A673 (cell line): ENCODE results near the gene RCBTB2. TPM values are rescaled to one million over a fixed set of nuclear protein-coding genes. Genes with fewer than 3 reads are reported as not detected.

Experiments
- BruUV-seq: library from RNA; stranded (reverse); fragments of 400-500 nt; replicated peaks from 2 replicates; lab custom pipeline; 2021; lab: Mats Ljungman, UMichigan
- CTCF ChIA-PET: fragments of 300-600 bp; sonication (Branson Sonifier 250); formaldehyde crosslinking; loops from one replicate; lab custom pipeline; 2022; ENCODE audit warnings: antibody characterized with exemption; lab: Charles Lee
- POLR2A ChIA-PET: fragments of 300-600 bp; sonication (Branson Sonifier 250); formaldehyde crosslinking; loops from one replicate; lab custom pipeline; 2022; ENCODE audit warnings: antibody characterized with exemption; ENCODE audit not compliant: low non-redundant PET; lab: Charles Lee
- DNase-seq: peaks from one replicate; pipeline ENCODE4 v3.0.0-alpha.2; 2015; ENCODE audit warnings: low spot score
- H3K27ac ChIP-seq: fragments of 200-600 bp; sonication (generic); 2 replicates; pipeline ENCODE4 v1.5.1; 2016; ENCODE audit warnings: mixed run types, low read depth, mild to moderate bottlenecking, mixed read lengths, antibody characterized with exemption, low read length; ENCODE audit not compliant: poor library complexity, severe bottlenecking
- H3K27me3 ChIP-seq: fragments of 200-600 bp; sonication (generic); replicated peaks from 2 replicates; pipeline ENCODE4 v1.6.1; 2017; ENCODE audit warnings: mixed run types, low read depth, mild to moderate bottlenecking, mixed read lengths, antibody characterized with exemption, low read length; ENCODE audit not compliant: insufficient read depth, poor library complexity
- H3K36me3 ChIP-seq: fragments of 200-600 bp; sonication (generic); 2 replicates; pipeline ENCODE4 v1.6.1; 2016; ENCODE audit warnings: mixed run types, mild to moderate bottlenecking, mixed read lengths, antibody characterized with exemption, low read length; ENCODE audit not compliant: insufficient read depth, poor library complexity, severe bottlenecking
- H3K4me1 ChIP-seq: fragments of 200-600 bp; sonication (generic); 2 replicates; pipeline ENCODE4 v1.6.1; 2017; ENCODE audit warnings: mixed run types, mild to moderate bottlenecking, mixed read lengths, antibody characterized with exemption, low read length; ENCODE audit not compliant: insufficient read depth, poor library complexity, severe bottlenecking
- H3K4me3 ChIP-seq: fragments of 200-600 bp; sonication (generic); 2 replicates; pipeline ENCODE4 v1.5.1; 2016; ENCODE audit warnings: low read depth, mixed run types, mild to moderate bottlenecking, mixed read lengths, low read length; ENCODE audit not compliant: poor library complexity, severe bottlenecking
- H3K9me3 ChIP-seq: fragments of 200-600 bp; sonication (generic); 2 replicates; pipeline ENCODE4 v1.6.1; 2016; ENCODE audit warnings: mixed run types, low read depth, mild to moderate bottlenecking, mixed read lengths, antibody characterized with exemption, low read length; ENCODE audit not compliant: poor library complexity, severe bottlenecking
- CTCF ChIP-seq: fragments of 300-800, 200-600 bp; sonication (generic); conservative IDR thresholded peaks from 2 replicates; pipeline ENCODE4 v1.5.1; 2017; ENCODE audit warnings: low read depth, mild to moderate bottlenecking, antibody characterized with exemption, low read length, moderate library complexity, mixed read lengths
- EZH2 ChIP-seq: fragments of 200-600 bp; sonication (generic); IDR thresholded peaks from 2 replicates; pipeline ENCODE4 v1.6.1; 2017; ENCODE audit warnings: borderline replicate concordance, low read depth, mild to moderate bottlenecking, mixed read lengths, antibody characterized with exemption, low read length; ENCODE audit not compliant: poor library complexity, severe bottlenecking
- intact Hi-C: fragments of 100-400 bp; cut with micrococcal nuclease; formaldehyde crosslinking; loops from one replicate; pipeline ENCODE4 v1.10.0; 2022; ENCODE audit not compliant: unreplicated experiment
- total RNA-seq: library from RNA; stranded (reverse); gene quantifications from 2 replicates; pipeline ENCODE4 v1.2.3, GENCODE V29; 2021

RCBTB2 gene
- total RNA-seq, 1 experiment from 2014 or later: 6.3 TPM

- no peak overlapping the region for H3K4me3 ChIP-seq
- H3K36me3 ChIP-seq: no peaks in the 10 kb centered on the region
- intact Hi-C loops: no loop called here
- no TSS peak for BruUV-seq
- TF ChIP-seq EZH2 (no peak), CTCF (no peak)
- no peak overlapping the region for H3K27ac ChIP-seq
- POLR2A ChIA-PET: interaction anchor here (0.7 kb wide), 1 partner anchor 348 kb away, joined by 3 read pairs; no protein-coding TSS in a partner anchor
- CTCF ChIA-PET: no interaction called here
- H3K9me3 ChIP-seq: peaks cover 5% of the 10 kb centered on the region
- DNase-seq: no peak
- H3K27me3 ChIP-seq: no peaks in the 10 kb centered on the region
- no peaks in the 10 kb centered on the region for H3K4me1 ChIP-seq
These were observed 83.2 kb downstream of the RCBTB2 start for GRCh38 chr13:48449656-48450055.

GRCh38 chr13:48448959-48449614 lies 83.8 kb downstream of the RCBTB2 start:
- Histone ChIP-seq H3K27me3 (no peaks in the 10 kb centered on the region), H3K4me1 (no peaks in the 10 kb centered on the region), H3K36me3 (no peaks in the 10 kb centered on the region), H3K9me3 (peaks cover 5% of the 10 kb centered on the region), H3K27ac (no peak overlapping the region), H3K4me3 (no peak overlapping the region)
- POLR2A ChIA-PET: interaction anchor here (0.7 kb wide), 1 partner anchor 347 kb away, joined by 3 read pairs; no protein-coding TSS in a partner anchor
- CTCF ChIA-PET: no interaction called here
- BruUV-seq: no TSS peak
- intact Hi-C loops: no loop called here
- TF ChIP-seq EZH2 (no peak), CTCF (no peak)
- peak; percentile 39 for DNase-seq

- H3K4me3 ChIP-seq: no peak overlapping the region
- CTCF ChIA-PET: no interaction called here
- no peaks in the 10 kb centered on the region for H3K27me3 ChIP-seq
- BruUV-seq: no TSS peak
- POLR2A ChIA-PET: no interaction called here
- no peak for DNase-seq
- TF ChIP-seq CTCF (no peak), EZH2 (no peak)
- peaks cover 5% of the 10 kb centered on the region for H3K9me3 ChIP-seq
- H3K27ac ChIP-seq: no peak overlapping the region
- intact Hi-C loops: no loop called here
- H3K36me3 ChIP-seq: no peaks in the 10 kb centered on the region
- H3K4me1 ChIP-seq: no peaks in the 10 kb centered on the region
These were observed 84.5 kb downstream of the RCBTB2 start for GRCh38 chr13:48448285-48448958.
